ENCODE results near the gene PPRC1. TPM values are rescaled to one million over a fixed set of nuclear protein-coding genes. Genes with fewer than 3 reads are reported as not detected.

PPRC1 gene
- total and polyA plus RNA-seq, 4 donors, result 19.3 to 42.1 (median 26.5) TPM

DNA sequence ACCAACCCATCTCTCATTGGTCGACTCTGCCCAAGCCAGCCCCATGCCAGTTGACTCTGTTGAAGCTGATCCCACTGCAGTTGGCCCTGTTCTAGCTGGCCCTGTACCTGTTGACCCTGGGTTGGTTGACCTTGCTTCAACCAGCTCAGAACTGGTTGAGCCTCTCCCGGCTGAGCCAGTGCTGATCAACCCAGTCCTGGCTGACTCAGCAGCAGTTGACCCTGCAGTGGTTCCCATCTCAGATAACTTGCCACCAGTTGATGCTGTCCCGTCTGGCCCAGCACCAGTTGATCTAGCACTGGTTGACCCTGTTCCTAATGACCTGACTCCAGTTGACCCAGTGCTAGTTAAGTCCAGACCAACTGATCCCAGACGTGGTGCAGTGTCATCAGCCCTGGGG, 7.4 kb downstream of the PPRC1 start:
- Histone ChIP-seq H3K4me3 (no peak overlapping the region), H3K27me3 (ENCODE audit: control insufficient read depth in 3 of 3, insufficient read depth in 3 of 3, low read length in 2 of 3) (no peaks in the 10 kb centered on the region), H3K9ac (ENCODE audit: insufficient read depth in 1 of 2, low read length in 2 of 2) (no peak overlapping the region), H3K9me3 (ENCODE audit: control insufficient read depth in 4 of 4, insufficient read depth in 3 of 4, low read length in 3 of 4) (no peaks in the 10 kb centered on the region), H3K27ac (ENCODE audit: low read depth in 1 of 2, low read length in 1 of 2) (no peak overlapping the region), H3K36me3 (ENCODE audit: control insufficient read depth in 4 of 4, insufficient read depth in 4 of 4, low read length in 4 of 4) (peaks cover 36 to 61% (median 38%) of the 10 kb centered on the region in 4 donors), H3K4me1 (ENCODE audit: control insufficient read depth in 5 of 5, insufficient read depth in 5 of 5, low read length in 5 of 5) (peaks cover 0 to 9% (median 6%) of the 10 kb centered on the region in 5 donors)
- DNase-seq, result no peak
- ATAC-seq (ENCODE audit: insufficient read depth, low FRiP score), result no peak
- TF ChIP-seq, protein P1, sequence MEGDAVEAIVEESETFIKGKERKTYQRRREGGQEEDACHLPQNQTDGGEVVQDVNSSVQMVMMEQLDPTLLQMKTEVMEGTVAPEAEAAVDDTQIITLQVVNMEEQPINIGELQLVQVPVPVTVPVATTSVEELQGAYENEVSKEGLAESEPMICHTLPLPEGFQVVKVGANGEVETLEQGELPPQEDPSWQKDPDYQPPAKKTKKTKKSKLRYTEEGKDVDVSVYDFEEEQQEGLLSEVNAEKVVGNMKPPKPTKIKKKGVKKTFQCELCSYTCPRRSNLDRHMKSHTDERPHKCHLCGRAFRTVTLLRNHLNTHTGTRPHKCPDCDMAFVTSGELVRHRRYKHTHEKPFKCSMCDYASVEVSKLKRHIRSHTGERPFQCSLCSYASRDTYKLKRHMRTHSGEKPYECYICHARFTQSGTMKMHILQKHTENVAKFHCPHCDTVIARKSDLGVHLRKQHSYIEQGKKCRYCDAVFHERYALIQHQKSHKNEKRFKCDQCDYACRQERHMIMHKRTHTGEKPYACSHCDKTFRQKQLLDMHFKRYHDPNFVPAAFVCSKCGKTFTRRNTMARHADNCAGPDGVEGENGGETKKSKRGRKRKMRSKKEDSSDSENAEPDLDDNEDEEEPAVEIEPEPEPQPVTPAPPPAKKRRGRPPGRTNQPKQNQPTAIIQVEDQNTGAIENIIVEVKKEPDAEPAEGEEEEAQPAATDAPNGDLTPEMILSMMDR (IDR thresholded peaks at IDR 0.05; ENCODE audit: control extremely low read depth, extremely low read depth), result no peak
- WGBS, 2 donors, result 92 to 95% methylated on average over 4 of the region's 4 CpGs

DNA sequence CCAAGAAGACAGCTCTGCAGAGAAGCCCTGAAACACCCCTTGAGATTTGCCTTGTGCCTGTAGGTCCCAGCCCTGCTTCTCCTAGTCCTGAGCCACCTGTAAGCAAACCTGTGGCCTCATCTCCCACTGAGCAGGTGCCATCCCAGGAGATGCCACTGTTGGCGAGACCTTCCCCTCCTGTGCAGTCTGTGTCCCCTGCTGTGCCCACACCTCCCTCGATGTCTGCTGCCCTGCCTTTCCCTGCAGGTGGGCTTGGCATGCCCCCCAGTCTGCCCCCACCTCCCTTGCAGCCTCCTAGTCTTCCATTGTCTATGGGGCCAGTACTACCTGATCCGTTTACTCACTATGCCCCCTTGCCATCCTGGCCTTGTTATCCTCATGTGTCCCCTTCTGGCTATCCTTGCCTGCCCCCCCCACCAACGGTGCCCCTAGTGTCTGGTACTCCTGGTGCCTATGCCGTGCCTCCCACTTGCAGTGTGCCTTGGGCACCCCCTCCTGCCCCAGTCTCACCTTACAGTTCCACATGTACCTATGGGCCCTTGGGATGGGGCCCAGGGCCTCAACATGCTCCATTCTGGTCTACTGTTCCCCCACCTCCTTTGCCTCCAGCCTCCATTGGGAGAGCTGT, 8.2 kb downstream of the PPRC1 start:
- H3K36me3 ChIP-seq (ENCODE audit: control insufficient read depth in 4 of 4, insufficient read depth in 4 of 4, low read length in 4 of 4), result peaks cover 36 to 62% (median 38%) of the 10 kb centered on the region in 4 donors
- H3K4me1 ChIP-seq (ENCODE audit: control insufficient read depth in 5 of 5, insufficient read depth in 5 of 5, low read length in 5 of 5), result peaks cover 0 to 3% (median 2%) of the 10 kb centered on the region in 5 donors
- no peaks in the 10 kb centered on the region for H3K9me3 ChIP-seq (ENCODE audit: control insufficient read depth in 4 of 4, insufficient read depth in 3 of 4, low read length in 3 of 4)
- TF ChIP-seq, protein P1 (IDR thresholded peaks at IDR 0.05; ENCODE audit: control extremely low read depth, extremely low read depth), result no peak
- DNase-seq, result no peak
- ATAC-seq (ENCODE audit: insufficient read depth, low FRiP score), result no peak
- no peak overlapping the region for H3K4me3 ChIP-seq
- no peaks in the 10 kb centered on the region for H3K27me3 ChIP-seq (ENCODE audit: control insufficient read depth in 3 of 3, insufficient read depth in 3 of 3, low read length in 2 of 3)
- H3K9ac ChIP-seq (ENCODE audit: insufficient read depth in 1 of 2, low read length in 2 of 2), result no peak overlapping the region
- H3K27ac ChIP-seq (ENCODE audit: low read depth in 1 of 2, low read length in 1 of 2), result no peak overlapping the region
- WGBS, 2 donors, result 91 to 98% methylated on average over 5 of the region's 5 CpGs

DNA sequence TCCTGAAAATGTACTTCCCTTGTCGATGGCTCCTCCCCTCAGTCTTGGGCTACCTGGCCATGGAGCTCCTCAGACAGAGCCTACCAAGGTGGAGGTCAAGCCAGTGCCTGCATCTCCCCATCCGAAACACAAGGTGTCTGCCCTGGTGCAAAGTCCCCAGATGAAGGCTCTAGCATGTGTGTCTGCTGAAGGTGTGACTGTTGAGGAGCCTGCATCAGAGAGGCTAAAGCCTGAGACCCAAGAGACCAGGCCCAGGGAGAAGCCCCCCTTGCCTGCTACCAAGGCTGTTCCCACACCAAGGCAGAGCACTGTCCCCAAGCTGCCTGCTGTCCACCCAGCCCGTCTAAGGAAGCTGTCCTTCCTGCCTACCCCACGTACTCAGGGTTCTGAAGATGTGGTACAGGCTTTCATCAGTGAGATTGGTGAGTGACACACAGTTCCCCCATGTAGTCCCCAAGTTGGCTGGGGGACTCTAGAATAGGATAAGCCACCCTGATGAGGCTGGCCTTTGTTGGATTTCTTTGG, 8.8 kb downstream of the PPRC1 start:
- peaks cover 36 to 68% (median 38%) of the 10 kb centered on the region in 4 donors for H3K36me3 ChIP-seq (ENCODE audit: control insufficient read depth in 4 of 4, insufficient read depth in 4 of 4, low read length in 4 of 4)
- DNase-seq (no peak), ATAC-seq (ENCODE audit: insufficient read depth, low FRiP score) (no peak)

More for the DNA sequence above, 8.8 kb downstream of the PPRC1 start:
- TF ChIP-seq, protein P1 (IDR thresholded peaks at IDR 0.05; ENCODE audit: control extremely low read depth, extremely low read depth), result no peak
- no peak overlapping the region for H3K4me3 ChIP-seq
- 88% methylated on average over 4 of the region's 4 CpGs for WGBS, 2 donors
- H3K27me3 ChIP-seq (ENCODE audit: control insufficient read depth in 3 of 3, insufficient read depth in 3 of 3, low read length in 2 of 3), result no peaks in the 10 kb centered on the region
- H3K27ac ChIP-seq (ENCODE audit: low read depth in 1 of 2, low read length in 1 of 2), result no peak overlapping the region
- H3K4me1 ChIP-seq (ENCODE audit: control insufficient read depth in 5 of 5, insufficient read depth in 5 of 5, low read length in 5 of 5), result peaks cover 0 to 2% (median 0%) of the 10 kb centered on the region in 5 donors
- no peak overlapping the region for H3K9ac ChIP-seq (ENCODE audit: insufficient read depth in 1 of 2, low read length in 2 of 2)
- H3K9me3 ChIP-seq (ENCODE audit: control insufficient read depth in 4 of 4, insufficient read depth in 3 of 4, low read length in 3 of 4), result no peaks in the 10 kb centered on the region
